Hematopoietic multipotent progenitor cell treated with erythropoietin and hydrocortisone succinate and interleukin-3 and kit ligand, for 4 days (in vitro differentiated cells): Measurements from ENCODE around the gene FLNB.

Source experiments
- DNase-seq: peaks from one replicate; pipeline ENCODE4 v3.0.0-alpha.2; 2015

FLNB gene

GRCh38 chr3:58169371-58169770 is 161.1 kb downstream of the FLNB start:
- no peak for DNase-seq

- DNase-seq: no peak
These were observed 162.2 kb downstream of the FLNB start for GRCh38 chr3:58170376-58170775.

GRCh38 chr3:58171126-58171525 is 162.9 kb downstream of the FLNB start:
- DNase-seq: no peak

- peak; percentile 61 for DNase-seq
These were observed 164.9 kb downstream of the FLNB start for GRCh38 chr3:58173029-58173668.

GRCh38 chr3:58173669-58174398 is 165.6 kb downstream of the FLNB start:
- DNase-seq: peak; percentile 83

GRCh38 chr3:58175187-58175436 is 166.9 kb downstream of the FLNB start:
- DNase-seq: no peak

GRCh38 chr3:58175437-58176184 is 167.4 kb downstream of the FLNB start:
- DNase-seq: peak; percentile 88

GRCh38 chr3:58176185-58176530 is 167.9 kb downstream of the FLNB start:
- no peak for DNase-seq

- peak; percentile 78 for DNase-seq
These were observed 168.7 kb downstream of the FLNB start for GRCh38 chr3:58176827-58177489.

GRCh38 chr3:58177747-58178527 is 169.7 kb downstream of the FLNB start:
- peak; percentile 93 for DNase-seq

- DNase-seq: no peak
These were observed 170.5 kb downstream of the FLNB start for GRCh38 chr3:58178528-58179234.

GRCh38 chr3:58179235-58180098 is 171.2 kb downstream of the FLNB start:
- DNase-seq: no peak

- no peak for DNase-seq
These were observed 172.1 kb downstream of the FLNB start for GRCh38 chr3:58180099-58180880.

GRCh38 chr3:58180940-58181587 is 172.8 kb downstream of the FLNB start:
- no peak for DNase-seq

GRCh38 chr3:58183221-58183620 is 175.0 kb downstream of the FLNB start:
- no peak for DNase-seq

GRCh38 chr3:58183891-58184290 is 175.7 kb downstream of the FLNB start:
- DNase-seq: no peak

GRCh38 chr3:58184309-58184981 is 176.2 kb downstream of the FLNB start:
- no peak for DNase-seq

GRCh38 chr3:58184982-58185360 is 176.7 kb downstream of the FLNB start:
- no peak for DNase-seq

- DNase-seq: no peak
These were observed 179.9 kb downstream of the FLNB start for GRCh38 chr3:58188173-58188564.
